H7 (cell line): Measurements from ENCODE around the gene NUMB. TPM values are rescaled to one million over a fixed set of nuclear protein-coding genes. Genes with fewer than 3 reads are reported as not detected.
"Not testable (repeated sequence)": the region's sequence is repeated elsewhere in the genome, so short reads cannot be mapped to it uniquely, and the experiment has no call there.

ENCODE experiments used
- DNase-seq: peaks from one replicate; pipeline ENCODE4 v3.0.0; 2012
- H3K27me3 ChIP-seq: 2 replicates; pipeline ENCODE4 v1.6.0; 2011; ENCODE audit warnings: mild to moderate bottlenecking, low read length; ENCODE audit not compliant: control insufficient read depth, insufficient read depth
- H3K36me3 ChIP-seq: replicated peaks from 2 replicates; pipeline ENCODE4 v1.5.1; 2011; ENCODE audit warnings: low read length; ENCODE audit not compliant: control insufficient read depth, insufficient read depth
- H3K4me3 ChIP-seq: 2 replicates; pipeline ENCODE4 v1.5.1; 2011; ENCODE audit warnings: low read depth, mild to moderate bottlenecking, control low read depth, low read length, moderate library complexity; ENCODE audit not compliant: insufficient read depth
- total RNA-seq: library from RNA; depleted of rRNA; stranded (reverse); fragments of >200 nt; shearing (Covaris generic); gene quantifications from 2 replicates; pipeline ENCODE4 v1.2.3, GENCODE V29; 2014

NUMB gene
- total RNA-seq, 1 experiment from 2014 or later, result 15.3 TPM

DNA sequence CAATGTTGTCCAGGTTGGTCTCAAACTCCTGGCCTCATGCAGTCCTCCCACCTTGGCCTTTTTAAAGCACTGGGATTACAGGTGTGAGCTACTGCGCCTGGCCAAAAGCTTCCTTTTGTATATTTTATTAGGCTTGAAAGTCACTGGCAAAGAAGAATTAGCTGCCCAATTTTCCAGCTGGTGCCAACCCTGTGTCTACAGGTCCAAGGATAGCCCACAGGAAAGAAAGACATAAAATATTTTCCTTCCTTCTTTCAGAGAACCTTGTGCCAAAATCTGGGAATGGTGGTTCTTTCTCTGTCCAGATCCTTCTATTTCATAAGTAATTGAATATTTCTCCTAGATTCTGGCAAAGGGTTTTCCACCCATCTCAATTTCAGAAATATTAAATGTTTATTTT lies 84.1 kb downstream of the NUMB start:
- Histone ChIP-seq H3K36me3 (no peaks in the 10 kb centered on the region), H3K27me3 (no peaks in the 10 kb centered on the region), H3K4me3 (no peak overlapping the region)
- no peak for DNase-seq

GRCh38 chr14:73372529-73372928 lies 85.8 kb downstream of the NUMB start:
- no peaks in the 10 kb centered on the region for H3K27me3 ChIP-seq
- no peak for DNase-seq
- H3K4me3 ChIP-seq, result no peak overlapping the region
- no peaks in the 10 kb centered on the region for H3K36me3 ChIP-seq

GRCh38 chr14:73370561-73370960 lies 87.8 kb downstream of the NUMB start:
- H3K27me3 ChIP-seq, result no peaks in the 10 kb centered on the region
- H3K4me3 ChIP-seq, result no peak overlapping the region
- H3K36me3 ChIP-seq, result no peaks in the 10 kb centered on the region
- no peak for DNase-seq

GRCh38 chr14:73369428-73369827 lies 88.9 kb downstream of the NUMB start:
- Histone ChIP-seq H3K4me3 (no peak overlapping the region), H3K36me3 (no peaks in the 10 kb centered on the region), H3K27me3 (no peaks in the 10 kb centered on the region)
- DNase-seq, result no peak

DNA sequence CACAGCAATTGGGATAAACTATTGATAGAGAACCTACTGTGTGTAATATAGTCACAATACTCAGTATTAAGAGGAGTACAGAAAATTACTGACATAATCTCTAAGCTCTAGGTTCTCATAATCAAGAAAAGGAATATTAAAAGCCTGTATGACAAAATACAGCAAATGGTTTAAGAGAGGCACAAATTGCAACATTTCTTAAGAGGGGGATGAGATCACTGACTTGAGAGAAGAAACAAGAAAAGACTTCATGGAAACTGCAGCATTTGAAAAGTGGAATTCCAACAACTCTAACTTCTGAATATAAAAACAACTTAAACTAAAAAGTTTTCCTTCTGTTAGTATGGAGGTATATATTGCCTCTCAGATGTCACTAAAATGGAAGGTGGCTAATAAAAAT lies 89.7 kb downstream of the NUMB start:
- Histone ChIP-seq H3K27me3 (no peaks in the 10 kb centered on the region), H3K4me3 (no peak overlapping the region), H3K36me3 (no peaks in the 10 kb centered on the region)
- DNase-seq, result no peak

- DNase-seq, result no peak
- Histone ChIP-seq H3K27me3 (no peaks in the 10 kb centered on the region), H3K36me3 (no peaks in the 10 kb centered on the region), H3K4me3 (no peak overlapping the region)
These were observed 92.6 kb downstream of the NUMB start for GRCh38 chr14:73365727-73366126.

DNA sequence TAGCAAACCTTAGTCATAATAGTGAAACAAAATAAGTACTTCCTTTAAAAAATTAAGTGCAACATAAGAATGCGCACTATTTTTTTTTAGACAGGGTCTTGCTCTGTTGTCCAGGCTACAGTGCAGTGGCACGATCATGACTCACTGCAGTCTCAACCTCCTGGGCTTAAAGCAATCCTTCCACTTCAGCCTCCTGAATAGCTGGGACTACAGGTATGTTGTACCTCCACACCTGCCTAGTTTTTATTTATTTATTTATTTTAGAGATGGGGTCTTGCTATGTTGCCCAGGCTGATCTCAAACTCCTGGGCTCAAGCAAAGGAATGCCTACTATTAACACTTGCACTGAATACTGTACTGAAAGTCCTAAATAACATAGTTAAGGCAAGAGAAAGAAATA lies 93.8 kb downstream of the NUMB start:
- H3K27me3 ChIP-seq, result no peaks in the 10 kb centered on the region
- DNase-seq, result no peak
- no peak overlapping the region for H3K4me3 ChIP-seq
- H3K36me3 ChIP-seq, result no peaks in the 10 kb centered on the region

DNA sequence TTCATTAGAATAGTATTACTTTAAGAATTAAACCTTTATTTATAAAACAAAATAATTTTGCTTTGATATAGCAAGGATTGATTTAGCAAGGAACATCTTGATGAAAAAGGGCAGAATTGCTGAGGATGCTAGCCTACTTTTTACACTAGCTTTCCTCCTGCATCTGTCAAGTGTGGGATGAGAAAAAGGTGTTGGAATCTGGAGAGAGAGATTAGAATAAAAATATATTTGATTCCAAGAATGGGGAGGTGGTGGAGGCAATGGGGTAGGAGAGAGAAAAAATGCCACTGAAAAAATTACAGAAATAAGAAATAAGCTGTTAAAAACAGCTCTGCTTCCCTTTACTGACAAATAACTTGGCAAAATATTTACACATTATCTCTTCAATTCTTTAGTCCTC lies 98.9 kb downstream of the NUMB start:
- no peaks in the 10 kb centered on the region for H3K36me3 ChIP-seq
- no peaks in the 10 kb centered on the region for H3K27me3 ChIP-seq
- no peak for DNase-seq
- no peak overlapping the region for H3K4me3 ChIP-seq

DNA sequence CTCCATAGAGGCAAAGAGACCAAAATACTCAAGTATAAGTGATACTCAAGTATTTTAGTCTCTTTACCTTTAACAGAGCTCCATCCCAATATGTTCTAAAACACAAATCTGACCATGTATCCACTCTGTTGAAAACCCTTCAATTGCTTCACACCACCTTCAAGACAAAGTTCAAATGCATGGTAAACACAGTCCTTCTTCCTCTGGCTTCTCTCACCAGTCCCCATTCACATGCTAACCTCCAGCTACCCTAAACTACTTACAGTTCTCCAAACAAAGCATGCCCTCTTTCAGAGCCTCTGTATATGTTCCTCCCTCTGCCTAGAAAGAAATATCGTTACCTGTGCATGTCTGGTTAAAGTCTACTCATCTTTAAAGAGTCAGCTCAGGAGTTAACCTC lies 100.2 kb downstream of the NUMB start:
- Histone ChIP-seq H3K36me3 (no peaks in the 10 kb centered on the region), H3K4me3 (no peak overlapping the region), H3K27me3 (no peaks in the 10 kb centered on the region)
- peak; percentile 30 for DNase-seq

DNA sequence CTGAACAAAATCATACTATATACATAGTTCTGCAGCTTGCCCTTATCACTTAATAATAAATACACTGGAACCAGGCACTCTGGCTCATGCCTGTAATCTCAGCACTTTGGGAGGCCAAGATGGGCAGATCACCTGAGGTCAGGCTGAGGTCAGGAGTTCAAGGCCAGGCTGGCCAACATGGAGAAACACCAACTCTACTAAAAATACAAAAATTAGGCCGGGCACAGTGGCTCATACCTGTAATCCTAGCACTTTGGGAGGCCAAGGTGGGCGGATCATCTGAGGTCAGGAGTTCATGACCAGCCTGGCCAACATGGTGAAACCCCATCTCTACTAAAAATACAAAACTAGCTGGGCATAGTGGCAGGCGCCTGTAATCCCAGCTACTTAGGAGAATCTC lies 109.3 kb downstream of the NUMB start:
- H3K36me3 ChIP-seq, DNase-seq, H3K27me3 ChIP-seq, H3K4me3 ChIP-seq: not testable (repeated sequence)

DNA sequence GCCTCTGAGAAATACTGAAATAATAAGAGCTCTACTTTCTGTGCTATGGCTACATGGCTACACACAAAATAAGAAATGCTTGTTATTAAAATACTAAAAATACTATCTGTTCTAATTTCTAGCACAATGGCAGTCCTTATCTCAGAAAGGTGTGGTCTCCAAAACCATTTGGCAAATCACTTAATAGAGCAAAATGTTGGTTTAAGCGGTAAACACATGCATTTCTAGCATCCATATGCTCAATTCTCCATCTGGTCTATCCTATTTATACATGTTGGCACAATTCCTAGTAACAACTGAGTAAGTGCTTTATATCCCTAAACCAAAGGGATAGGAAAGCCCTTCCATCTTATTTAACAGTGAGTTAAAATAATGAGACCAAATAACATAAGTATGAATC lies 114.0 kb downstream of the NUMB start:
- no peak overlapping the region for H3K4me3 ChIP-seq
- no peak for DNase-seq
- no peaks in the 10 kb centered on the region for H3K36me3 ChIP-seq
- H3K27me3 ChIP-seq, result no peaks in the 10 kb centered on the region

DNA sequence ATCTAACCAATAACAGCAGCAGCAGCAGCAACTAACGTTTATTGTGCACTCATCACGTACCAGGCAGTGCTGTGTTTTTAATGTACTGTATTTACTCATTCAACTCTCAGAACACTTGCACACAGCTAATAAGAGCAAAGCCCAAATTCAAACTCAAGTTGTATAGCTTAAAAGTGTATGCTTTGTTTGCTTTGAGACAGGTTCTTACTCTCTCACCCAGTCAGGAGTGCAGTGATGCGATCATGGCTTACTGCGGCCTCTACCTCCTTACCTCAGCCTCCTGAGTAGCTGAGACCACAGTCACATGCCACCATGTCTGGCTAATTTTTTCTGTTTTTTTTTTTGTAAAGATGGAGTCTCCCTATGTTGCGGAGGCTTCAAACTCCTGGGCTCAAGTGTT lies 115.7 kb downstream of the NUMB start:
- no peaks in the 10 kb centered on the region for H3K36me3 ChIP-seq
- H3K4me3 ChIP-seq, result no peak overlapping the region
- no peaks in the 10 kb centered on the region for H3K27me3 ChIP-seq
- DNase-seq, result no peak

DNA sequence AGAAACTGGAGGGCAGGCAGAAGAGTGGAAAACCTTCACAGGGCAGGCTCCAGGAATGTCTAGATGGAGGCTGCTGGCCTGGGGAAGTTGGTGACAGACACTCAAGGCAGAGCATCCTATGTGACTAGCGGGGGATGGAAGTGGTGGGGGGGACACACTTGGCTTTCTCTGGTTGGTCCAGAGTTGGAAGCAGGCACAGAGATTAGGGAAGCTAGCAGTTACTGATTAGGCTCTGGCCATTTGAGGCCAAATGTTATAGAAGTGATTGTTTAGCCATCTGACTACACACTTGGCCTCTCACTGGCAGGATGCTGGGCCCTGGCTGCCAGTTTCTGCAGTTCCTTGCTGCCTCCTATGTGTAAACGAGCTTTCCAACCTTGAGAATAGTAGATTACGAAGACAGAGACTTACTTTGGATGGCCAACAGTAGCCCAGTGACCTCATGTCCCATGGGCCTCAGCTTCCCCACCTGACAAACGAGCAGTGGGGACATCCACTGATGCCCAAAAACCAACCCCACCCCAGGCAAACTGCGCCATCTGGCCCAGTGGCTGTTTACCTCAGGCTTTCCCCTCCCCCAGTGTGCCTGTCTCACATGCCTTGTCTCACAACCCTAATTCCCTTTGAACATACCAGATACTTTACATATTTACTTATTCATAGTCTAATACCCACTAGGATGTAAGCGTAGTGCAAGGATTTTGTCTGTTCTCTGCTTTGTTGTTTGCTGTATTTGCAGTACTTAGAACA lies 118.3 kb downstream of the NUMB start:
- Histone ChIP-seq H3K27me3 (no peaks in the 10 kb centered on the region), H3K36me3 (no peaks in the 10 kb centered on the region), H3K4me3 (no peak overlapping the region)
- no peak for DNase-seq

GRCh38 chr14:73339206-73339605 lies 119.1 kb downstream of the NUMB start:
- H3K36me3 ChIP-seq, result no peaks in the 10 kb centered on the region
- no peak for DNase-seq
- no peaks in the 10 kb centered on the region for H3K27me3 ChIP-seq
- H3K4me3 ChIP-seq, result no peak overlapping the region

DNA sequence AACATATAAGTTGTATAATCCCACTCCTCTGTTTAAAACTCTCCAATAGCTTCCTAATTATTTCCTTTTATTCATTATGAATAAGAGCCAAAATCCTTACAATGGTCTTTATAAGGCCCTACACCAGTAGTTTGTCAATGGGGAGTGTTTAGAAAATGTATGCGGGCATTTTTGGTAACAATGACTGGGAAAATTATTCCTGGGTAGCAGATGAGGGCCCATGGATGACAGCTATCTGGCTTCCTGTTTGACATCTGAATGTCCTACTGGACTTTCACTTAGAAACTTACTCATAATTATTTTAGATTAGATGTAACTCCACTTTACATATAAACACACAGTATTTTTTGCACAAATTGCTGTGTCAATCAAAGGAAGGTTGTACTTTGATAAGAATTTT lies 119.8 kb downstream of the NUMB start:
- Histone ChIP-seq H3K36me3 (no peaks in the 10 kb centered on the region), H3K27me3 (no peaks in the 10 kb centered on the region), H3K4me3 (no peak overlapping the region)
- DNase-seq, result no peak

GRCh38 chr14:73333031-73333430 lies 125.3 kb downstream of the NUMB start:
- DNase-seq, result no peak
- H3K4me3 ChIP-seq, result no peak overlapping the region
- H3K27me3 ChIP-seq, result no peaks in the 10 kb centered on the region
- no peaks in the 10 kb centered on the region for H3K36me3 ChIP-seq
